Lung (tissue), 12 donors: ENCODE data around the gene COPS7A. TPM values are rescaled to one million over a fixed set of nuclear protein-coding genes. Genes with fewer than 3 reads are reported as not detected.

Source experiments
- ATAC-seq: fragments of 200-7000 bp; cut with Tn5 transposase; one replicate; pipeline ENCODE4 v1.9.1; 2020; ENCODE audit warnings: moderate number of reproducible peaks; ENCODE audit not compliant: insufficient read depth, low FRiP score
- DNase-seq, 3 donors: peaks; one replicate each; pipeline ENCODE4 v3.0.0-alpha.2; 2013 to 2017
- H3K27ac ChIP-seq, 2 donors: one replicate each; pipeline ENCODE4 v1.5.1; 2013; ENCODE audit warnings: mild to moderate bottlenecking in 2 of 2, moderate library complexity in 2 of 2, control low read depth in 1 of 2, inconsistent platforms in 1 of 2, low read depth in 1 of 2, low read length in 1 of 2
- H3K27me3 ChIP-seq, 3 donors: one replicate each; pipeline ENCODE4 v1.5.1; 2013; ENCODE audit warnings: low read length in 2 of 3; ENCODE audit not compliant: control insufficient read depth in 3 of 3, insufficient read depth in 3 of 3
- H3K36me3 ChIP-seq, 4 donors: one replicate each; pipeline ENCODE4 v1.5.1; 2013; ENCODE audit warnings: low read length in 4 of 4, mild to moderate bottlenecking in 1 of 4, moderate library complexity in 1 of 4; ENCODE audit not compliant: control insufficient read depth in 4 of 4, insufficient read depth in 4 of 4
- H3K4me1 ChIP-seq, 5 donors: one replicate each; pipeline ENCODE4 v1.5.1; 2013; ENCODE audit warnings: low read length in 5 of 5, mild to moderate bottlenecking in 2 of 5, moderate library complexity in 1 of 5; ENCODE audit not compliant: control insufficient read depth in 5 of 5, insufficient read depth in 5 of 5
- H3K4me3 ChIP-seq: one replicate; pipeline ENCODE4 v1.5.1; 2013; ENCODE audit warnings: mild to moderate bottlenecking, control low read depth, moderate library complexity
- H3K9ac ChIP-seq, 2 donors: one replicate each; pipeline ENCODE4 v1.5.1; 2013; ENCODE audit warnings: low read length in 2 of 2, control low read depth in 1 of 2; ENCODE audit not compliant: insufficient read depth in 1 of 2
- H3K9me3 ChIP-seq, 4 donors: one replicate each; pipeline ENCODE4 v1.5.1; 2013; ENCODE audit warnings: low read length in 3 of 4, mild to moderate bottlenecking in 1 of 4, moderate library complexity in 1 of 4; ENCODE audit not compliant: control insufficient read depth in 4 of 4, insufficient read depth in 3 of 4
- WGBS, 2 donors: extraction: QIAGEN DNeasy Blood & Tissue Kit; methylation state at CpG; one replicate each; pipeline ENCODE4 v1.1.7; 2013; 5-methylcytosine and 5-hydroxymethylcytosine counted together
- polyA plus RNA-seq, 2 donors: library from polyadenylated mRNA; stranded (reverse); fragments of 200-250 nt; gene quantifications; one replicate each; pipeline ENCODE4 v1.2.1, GENCODE V29; 2013
- total RNA-seq, 2 donors: library from RNA; depleted of rRNA in 1 of 2; stranded (reverse); fragments of >200 nt in 1 of 2; gene quantifications; one replicate each; pipeline ENCODE4 v1.2.1, GENCODE V29; 2014 to 2021
- TF ChIP-seq, protein P1 (sequence below): IDR thresholded peaks from 2 replicates; pipeline ENCODE4 v1.5.1; 2012; ENCODE audit warnings: mild to moderate bottlenecking; ENCODE audit errors: control extremely low read depth, extremely low read depth
- donor health status: control.
- donor health status: control.
- donor health status: Bipolar disorder and iron deficiency.
- donor health status: healthy.
- donor health status: DM: yes; HTN: yes; CAD: no.

COPS7A gene
- total and polyA plus RNA-seq, 4 donors, result 40.1 to 74.7 (median 61.2) TPM

DNA sequence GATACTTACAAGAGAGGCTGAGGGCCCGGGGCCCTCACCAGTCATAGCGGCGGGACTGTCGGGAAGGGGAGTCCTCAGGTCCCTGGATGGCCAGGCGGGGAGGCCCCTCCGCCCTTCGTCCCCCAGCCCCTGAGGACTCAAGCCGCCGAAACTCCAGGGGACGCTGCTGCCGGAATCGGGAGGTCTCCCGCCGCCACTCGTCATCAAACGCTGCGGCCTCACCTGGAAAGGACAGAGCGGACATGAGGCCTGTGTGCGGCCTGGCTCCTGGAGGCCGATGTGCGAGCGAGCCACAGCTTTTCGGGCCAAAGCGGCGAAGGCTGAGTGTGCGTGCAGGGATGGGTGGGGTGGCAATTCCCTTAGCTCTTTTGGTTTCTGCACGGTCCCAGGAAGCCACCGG is 24.9 kb downstream of the COPS7A start:
- Histone ChIP-seq H3K4me1 (peaks cover 0 to 11% (median 4%) of the 10 kb centered on the region in 5 donors), H3K27ac (no peak overlapping the region), H3K36me3 (peaks cover 14 to 48% (median 43%) of the 10 kb centered on the region in 4 donors), H3K9me3 (no peaks in the 10 kb centered on the region), H3K4me3 (no peak overlapping the region), H3K27me3 (no peaks in the 10 kb centered on the region), H3K9ac (no peak overlapping the region)
- TF ChIP-seq, protein P1, sequence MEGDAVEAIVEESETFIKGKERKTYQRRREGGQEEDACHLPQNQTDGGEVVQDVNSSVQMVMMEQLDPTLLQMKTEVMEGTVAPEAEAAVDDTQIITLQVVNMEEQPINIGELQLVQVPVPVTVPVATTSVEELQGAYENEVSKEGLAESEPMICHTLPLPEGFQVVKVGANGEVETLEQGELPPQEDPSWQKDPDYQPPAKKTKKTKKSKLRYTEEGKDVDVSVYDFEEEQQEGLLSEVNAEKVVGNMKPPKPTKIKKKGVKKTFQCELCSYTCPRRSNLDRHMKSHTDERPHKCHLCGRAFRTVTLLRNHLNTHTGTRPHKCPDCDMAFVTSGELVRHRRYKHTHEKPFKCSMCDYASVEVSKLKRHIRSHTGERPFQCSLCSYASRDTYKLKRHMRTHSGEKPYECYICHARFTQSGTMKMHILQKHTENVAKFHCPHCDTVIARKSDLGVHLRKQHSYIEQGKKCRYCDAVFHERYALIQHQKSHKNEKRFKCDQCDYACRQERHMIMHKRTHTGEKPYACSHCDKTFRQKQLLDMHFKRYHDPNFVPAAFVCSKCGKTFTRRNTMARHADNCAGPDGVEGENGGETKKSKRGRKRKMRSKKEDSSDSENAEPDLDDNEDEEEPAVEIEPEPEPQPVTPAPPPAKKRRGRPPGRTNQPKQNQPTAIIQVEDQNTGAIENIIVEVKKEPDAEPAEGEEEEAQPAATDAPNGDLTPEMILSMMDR, result no peak
- ATAC-seq, result no peak
- DNase-seq, result no peak
- 95 to 97% methylated on average over 28 of the region's 28 CpGs for WGBS, 2 donors

DNA sequence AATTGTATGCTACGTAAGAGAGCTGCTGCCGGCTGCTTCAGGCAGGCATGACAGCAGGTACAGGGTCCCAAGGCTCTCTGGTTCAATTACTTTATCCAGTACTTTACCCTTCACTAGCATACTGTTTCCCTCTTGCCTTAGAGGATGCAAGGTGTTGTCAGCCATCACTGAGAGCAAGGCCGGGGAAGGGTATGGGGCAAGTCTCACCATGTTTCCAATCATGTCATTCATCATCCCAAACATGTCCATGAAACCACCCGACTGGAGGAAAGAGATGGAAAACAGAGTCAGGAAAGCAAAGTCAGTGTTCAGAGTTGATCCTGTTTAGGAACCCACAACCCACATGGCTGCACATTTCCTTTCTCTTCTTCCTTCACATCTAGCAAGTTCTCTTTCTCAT is 26.7 kb downstream of the COPS7A start:
- no peak for ATAC-seq
- no peaks in the 10 kb centered on the region for H3K27me3 ChIP-seq
- H3K36me3 ChIP-seq, result peaks cover 14 to 47% (median 41%) of the 10 kb centered on the region in 4 donors
- DNase-seq, result no peak
- H3K4me1 ChIP-seq, result peaks cover 0 to 18% (median 9%) of the 10 kb centered on the region in 5 donors
- no peaks in the 10 kb centered on the region for H3K9me3 ChIP-seq
- no peak overlapping the region for H3K4me3 ChIP-seq
- WGBS, 2 donors, result 87 to 91% methylated on average over 4 of the region's 4 CpGs
- H3K9ac ChIP-seq, result no peak overlapping the region
- no peak overlapping the region for H3K27ac ChIP-seq
- TF ChIP-seq, protein P1, result no peak

DNA sequence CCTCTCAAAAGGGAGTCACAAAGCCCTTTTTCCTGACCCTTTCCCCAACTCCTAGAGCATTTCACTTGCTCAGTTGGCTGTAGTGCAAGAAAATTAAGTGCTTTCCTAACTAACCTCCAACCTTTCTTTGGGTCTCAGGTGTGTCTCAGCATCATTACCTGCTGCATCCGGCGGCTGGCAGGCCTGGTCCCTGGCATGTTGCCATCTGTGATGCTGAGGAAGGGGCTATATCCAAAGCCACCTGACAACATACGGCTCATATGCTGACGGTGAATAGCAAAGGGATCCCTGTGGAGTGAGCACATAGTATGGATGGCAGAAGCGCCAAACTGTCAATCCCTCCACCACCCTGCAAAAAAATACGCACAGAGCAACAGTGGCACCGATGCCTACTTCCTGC is 27.9 kb downstream of the COPS7A start:
- Histone ChIP-seq H3K27ac (no peak overlapping the region), H3K4me3 (no peak overlapping the region), H3K4me1 (peaks cover 0 to 18% (median 9%) of the 10 kb centered on the region in 5 donors), H3K9ac (peak overlapping the region in 1 of 2 donors; percentile 86), H3K36me3 (peaks cover 14 to 44% (median 36%) of the 10 kb centered on the region in 4 donors), H3K27me3 (no peaks in the 10 kb centered on the region), H3K9me3 (no peaks in the 10 kb centered on the region)
- TF ChIP-seq, protein P1, result no peak
- DNase-seq (no peak), ATAC-seq (no peak)
- 82 to 84% methylated on average over 7 of the region's 7 CpGs for WGBS, 2 donors
